ENCODE data around the gene CHI3L1.

Gene CHI3L1

DNA sequence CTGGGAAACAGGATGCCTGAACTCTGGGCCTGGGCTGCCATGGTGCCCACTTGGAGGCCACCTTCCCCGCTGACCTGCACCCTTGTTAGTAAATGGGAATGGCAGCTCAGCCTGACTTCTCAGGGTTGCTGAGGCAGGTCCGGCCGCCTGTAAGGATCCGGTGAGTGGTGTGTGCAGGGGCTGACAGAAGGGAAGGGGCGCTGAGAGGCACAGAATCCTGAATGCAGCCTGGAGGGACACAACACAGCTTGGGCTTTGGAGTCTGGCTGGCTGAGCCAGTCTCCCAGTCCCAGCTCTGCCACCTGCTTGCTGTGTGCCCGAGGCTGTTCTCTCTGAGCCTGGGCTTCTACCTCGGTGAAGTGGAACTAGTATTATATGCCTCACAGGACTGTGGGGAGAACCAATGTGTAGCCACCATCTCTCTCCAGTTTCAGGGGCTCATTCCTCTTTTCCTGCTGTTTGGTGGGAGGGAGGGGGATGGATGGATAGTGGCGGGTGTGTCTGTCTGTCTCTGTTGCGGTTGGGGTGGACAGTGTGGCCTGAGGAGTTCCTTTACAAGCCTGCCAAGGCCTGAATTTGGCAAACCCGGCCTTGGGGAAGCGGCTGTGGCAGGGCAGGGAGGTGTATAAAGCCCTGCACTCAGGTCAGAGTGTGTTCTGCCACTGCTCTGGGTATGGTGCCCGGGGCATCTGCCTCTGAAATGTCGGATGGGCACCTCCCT is 41.0 kb downstream of the CHI3L1 start:
- TF ChIP-seq, protein P1, sequence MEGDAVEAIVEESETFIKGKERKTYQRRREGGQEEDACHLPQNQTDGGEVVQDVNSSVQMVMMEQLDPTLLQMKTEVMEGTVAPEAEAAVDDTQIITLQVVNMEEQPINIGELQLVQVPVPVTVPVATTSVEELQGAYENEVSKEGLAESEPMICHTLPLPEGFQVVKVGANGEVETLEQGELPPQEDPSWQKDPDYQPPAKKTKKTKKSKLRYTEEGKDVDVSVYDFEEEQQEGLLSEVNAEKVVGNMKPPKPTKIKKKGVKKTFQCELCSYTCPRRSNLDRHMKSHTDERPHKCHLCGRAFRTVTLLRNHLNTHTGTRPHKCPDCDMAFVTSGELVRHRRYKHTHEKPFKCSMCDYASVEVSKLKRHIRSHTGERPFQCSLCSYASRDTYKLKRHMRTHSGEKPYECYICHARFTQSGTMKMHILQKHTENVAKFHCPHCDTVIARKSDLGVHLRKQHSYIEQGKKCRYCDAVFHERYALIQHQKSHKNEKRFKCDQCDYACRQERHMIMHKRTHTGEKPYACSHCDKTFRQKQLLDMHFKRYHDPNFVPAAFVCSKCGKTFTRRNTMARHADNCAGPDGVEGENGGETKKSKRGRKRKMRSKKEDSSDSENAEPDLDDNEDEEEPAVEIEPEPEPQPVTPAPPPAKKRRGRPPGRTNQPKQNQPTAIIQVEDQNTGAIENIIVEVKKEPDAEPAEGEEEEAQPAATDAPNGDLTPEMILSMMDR (IDR thresholded peaks at IDR 0.05), result no peak

DNA sequence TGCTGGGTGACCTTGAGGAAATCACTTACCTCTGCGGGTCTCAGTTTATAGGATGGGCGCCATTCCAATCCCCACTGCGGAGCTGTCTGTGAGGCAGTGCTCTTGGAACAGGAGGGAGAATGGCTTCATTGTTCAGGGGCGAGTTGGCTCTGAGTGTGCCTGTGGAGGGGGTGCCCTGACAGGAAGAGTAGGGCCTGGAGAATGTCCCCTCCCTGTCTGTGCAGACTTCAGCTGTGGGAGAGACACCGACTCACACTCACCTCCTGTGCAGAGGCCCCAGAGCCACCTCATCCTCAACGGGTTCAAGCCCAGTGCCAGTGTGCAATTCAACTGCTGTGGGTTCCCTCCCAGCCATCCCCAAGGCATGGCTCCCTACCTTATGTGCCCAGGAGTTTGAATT is 41.8 kb downstream of the CHI3L1 start:
- TF ChIP-seq, protein P1 (IDR thresholded peaks at IDR 0.05), result no peak

DNA sequence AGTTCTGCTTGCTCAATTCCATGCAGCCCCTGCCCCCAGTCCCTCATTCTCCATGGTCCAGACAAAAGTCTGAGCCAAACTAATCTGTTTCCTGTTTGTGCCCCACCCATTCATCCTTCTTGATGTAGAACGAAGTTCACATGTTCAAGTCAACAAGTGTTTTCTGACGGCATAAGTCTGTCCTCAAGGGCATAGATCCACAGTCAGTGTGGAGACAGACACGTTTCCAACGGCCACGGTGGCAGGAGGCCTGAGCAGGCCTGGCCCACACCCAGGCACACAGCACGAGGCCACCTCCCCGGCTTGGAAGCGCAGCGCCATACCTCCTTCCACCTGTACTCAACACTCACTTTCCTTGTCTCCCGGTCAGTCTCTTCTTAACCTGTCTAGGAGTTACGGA is 42.9 kb downstream of the CHI3L1 start:
- TF ChIP-seq, protein P1 (IDR thresholded peaks at IDR 0.05), result no peak

DNA sequence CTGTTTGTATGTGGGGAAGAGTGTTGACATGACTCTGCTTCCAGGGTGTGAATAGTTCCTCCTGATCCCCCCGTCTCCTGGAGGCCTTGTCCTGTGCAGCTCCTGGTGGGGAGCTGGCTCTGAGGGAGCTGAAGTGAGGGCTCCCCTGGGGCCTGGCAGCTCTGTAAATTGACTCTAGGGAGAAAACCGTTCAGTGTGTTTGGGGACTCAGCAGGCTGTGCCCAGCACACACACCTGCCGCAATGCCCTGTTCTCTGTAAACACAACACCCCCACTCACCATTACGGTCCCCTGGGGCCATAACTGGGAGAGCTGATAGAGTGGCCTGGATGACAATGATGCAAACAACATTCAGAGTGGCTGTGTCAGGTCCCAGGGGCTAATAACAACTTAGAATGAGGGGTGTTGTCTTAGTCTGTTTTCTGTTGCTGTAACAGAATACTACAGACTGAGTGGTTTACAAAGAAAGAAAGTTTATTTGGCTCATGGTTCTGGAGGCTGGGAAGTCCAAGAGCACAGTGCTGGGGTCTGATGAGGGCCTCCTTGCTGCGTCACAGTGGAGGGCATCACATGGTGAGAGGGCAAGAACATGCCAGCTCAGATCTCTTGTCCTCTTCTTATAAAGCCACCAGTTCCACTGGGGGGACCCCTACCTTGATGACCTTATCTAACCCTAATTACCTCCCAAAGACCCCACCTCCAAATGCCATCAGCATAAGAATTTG is 43.7 kb downstream of the CHI3L1 start:
- TF ChIP-seq, protein P1 (IDR thresholded peaks at IDR 0.05), result no peak

DNA sequence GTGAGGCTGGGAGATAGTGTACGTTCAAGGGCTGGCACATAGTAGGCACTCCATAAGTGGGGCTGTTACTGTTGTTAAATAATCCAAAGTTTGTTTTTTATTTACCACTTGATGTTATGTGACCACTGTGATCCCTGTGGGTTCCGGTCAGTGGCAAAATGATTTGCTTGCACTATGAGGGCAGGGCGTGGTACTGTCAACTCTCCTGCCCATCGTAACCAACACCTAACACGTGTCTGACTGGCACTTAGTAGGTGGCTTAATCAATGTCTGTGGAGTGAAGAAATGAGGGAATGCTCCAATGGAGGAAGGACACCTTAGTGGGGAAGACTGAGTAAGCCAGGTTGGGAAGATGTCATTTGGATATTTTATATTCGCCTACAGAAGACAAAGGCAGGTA is 44.4 kb downstream of the CHI3L1 start:
- TF ChIP-seq, protein P1 (IDR thresholded peaks at IDR 0.05), result no peak

DNA sequence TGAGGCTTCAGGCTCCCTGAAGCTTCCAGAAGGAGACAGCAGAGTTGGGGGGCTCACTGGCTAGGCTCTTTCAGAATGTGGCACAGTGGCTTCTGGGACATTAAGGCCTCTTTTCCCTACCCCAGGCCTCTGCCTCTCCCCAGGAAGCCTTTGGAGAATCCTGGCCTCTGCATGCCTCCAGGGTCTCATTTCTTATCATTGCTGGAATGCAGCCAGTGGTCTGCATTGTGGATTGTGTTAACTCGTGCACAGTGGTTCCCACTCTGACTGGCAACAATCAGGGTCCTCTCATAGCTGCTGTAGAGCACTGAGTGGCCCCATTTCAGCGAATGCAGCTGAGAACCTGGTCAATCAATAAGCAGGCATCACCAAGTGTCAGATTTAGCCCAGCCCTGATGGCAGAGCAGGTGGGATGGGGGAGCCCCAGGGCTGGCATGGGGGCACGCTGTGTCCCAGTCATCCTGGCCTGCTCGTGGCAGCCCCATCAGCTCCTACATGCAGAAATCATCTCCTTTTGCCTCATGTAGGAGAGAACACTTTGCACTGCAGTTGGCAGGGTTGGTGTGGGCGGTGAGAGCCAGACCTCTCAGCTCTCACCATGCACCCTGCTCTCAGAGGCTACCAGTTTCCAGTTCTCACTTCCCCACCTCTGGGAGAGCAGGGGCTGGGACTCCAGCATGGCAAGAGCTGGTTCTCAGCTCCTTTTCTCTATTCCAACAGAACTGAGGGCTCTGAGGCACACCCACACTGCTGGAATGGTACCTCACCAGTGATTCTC is 45.6 kb downstream of the CHI3L1 start:
- TF ChIP-seq, protein P1 (IDR thresholded peaks at IDR 0.05), result no peak

DNA sequence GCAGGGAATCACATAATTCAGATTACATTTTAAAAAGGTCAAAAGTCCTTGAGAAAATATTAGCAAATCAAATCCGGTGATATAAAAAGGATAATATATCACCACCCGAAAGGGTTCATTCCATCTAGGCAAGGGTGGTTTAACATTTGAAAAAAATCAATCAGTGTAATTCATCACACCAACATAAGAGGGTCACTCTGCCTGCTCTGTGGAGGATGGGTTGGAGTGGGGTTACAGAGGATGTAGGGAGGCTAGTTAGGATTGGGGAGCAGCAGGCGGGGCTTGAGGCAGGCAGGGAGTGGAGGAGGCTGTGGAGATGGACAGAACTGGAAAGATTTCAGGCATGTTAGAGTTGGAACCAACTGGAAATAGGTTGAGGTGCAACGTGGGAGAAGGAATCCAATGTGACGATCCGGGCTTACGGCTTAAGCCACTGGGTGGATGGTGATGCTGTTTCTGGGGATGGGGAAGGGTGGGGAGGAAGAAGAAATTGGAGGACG is 46.5 kb downstream of the CHI3L1 start:
- TF ChIP-seq, protein P1 (IDR thresholded peaks at IDR 0.05), result no peak

All from LNCAP (cell line).